HT1080 (cell line): ENCODE data around the gene CAMTA1. TPM values are rescaled to one million over a fixed set of nuclear protein-coding genes. Genes with fewer than 3 reads are reported as not detected.

Source experiments
- DNase-seq: peaks from one replicate; pipeline ENCODE4 v3.0.0-alpha.2; 2015; ENCODE audit warnings: low read depth
- total RNA-seq: library from RNA; depleted of rRNA; stranded (reverse); fragments of >200 nt; shearing (Covaris generic); gene quantifications from 2 replicates; pipeline ENCODE4 v1.2.3, GENCODE V29; 2014

Gene CAMTA1
- total RNA-seq, 1 experiment from 2014 or later: 59.2 TPM

DNA sequence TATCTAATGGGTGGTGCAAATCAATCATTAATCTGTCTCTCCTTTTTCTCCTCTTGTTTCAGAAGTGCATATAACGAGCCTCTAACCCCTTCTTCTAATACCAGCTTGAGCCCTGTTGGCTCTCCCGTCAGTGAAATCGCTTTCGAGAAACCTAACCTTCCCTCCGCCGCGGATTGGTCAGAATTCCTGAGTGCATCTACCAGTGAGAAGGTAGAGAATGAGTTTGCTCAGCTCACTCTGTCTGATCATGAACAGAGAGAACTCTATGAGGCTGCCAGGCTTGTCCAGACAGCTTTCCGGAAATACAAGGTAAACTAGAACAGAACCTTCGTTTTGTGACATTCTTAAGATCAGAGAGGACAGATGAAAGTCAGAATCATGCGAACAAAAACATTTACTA lies 960.5 kb downstream of the CAMTA1 start:
- no peak for DNase-seq

DNA sequence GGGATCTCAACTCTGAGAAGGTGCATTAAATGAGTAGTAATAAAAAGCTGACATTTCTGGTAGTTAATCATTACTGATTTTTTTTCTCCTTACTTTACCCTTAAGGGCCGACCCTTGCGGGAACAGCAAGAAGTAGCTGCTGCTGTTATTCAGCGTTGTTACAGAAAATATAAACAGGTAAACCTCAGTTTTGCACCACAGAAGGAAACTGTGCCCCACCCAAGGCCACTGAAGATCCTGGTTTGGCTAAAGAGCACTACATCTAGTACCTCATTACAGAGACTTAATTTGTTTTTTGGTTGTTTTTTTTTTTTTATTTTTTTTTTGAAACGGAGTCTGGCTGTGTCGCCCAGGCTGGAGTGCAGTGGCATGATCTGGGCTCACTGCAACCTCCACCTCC lies 962.4 kb downstream of the CAMTA1 start:
- no peak for DNase-seq

DNA sequence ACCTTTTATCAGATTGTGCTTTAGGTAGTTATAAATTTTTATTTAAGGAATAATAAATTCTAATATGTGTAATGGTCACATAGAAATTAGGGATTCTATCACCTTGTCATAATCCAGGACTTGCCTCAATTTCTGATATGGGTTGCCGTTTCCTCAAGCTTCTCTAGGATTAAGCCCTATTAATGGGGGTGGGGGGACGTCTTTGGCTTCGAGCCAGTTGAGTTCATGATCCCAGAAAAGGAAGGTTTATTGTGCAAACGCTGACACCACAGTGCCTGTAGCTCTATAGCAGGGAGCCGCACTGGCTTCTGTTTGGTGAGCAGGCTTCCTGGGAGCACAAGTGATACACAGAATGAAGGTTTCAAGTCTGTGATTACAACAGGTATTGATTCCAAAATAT lies 963.9 kb downstream of the CAMTA1 start:
- no peak for DNase-seq

DNA sequence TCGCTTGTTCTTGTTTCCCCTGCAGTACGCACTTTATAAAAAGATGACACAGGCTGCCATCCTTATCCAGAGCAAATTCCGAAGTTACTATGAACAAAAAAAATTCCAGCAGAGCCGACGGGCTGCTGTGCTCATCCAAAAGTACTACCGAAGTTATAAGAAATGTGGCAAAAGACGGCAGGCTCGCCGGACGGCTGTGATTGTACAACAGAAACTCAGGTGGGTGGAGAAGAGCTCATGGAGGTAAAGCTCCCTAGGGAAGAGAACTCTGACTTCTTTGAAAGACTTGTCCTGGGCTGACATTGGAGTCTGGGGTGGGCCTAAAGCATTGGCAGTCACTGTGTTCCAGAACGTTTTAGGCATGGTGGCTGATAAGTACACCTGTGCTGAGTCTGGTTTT lies 965.9 kb downstream of the CAMTA1 start:
- no peak for DNase-seq

DNA sequence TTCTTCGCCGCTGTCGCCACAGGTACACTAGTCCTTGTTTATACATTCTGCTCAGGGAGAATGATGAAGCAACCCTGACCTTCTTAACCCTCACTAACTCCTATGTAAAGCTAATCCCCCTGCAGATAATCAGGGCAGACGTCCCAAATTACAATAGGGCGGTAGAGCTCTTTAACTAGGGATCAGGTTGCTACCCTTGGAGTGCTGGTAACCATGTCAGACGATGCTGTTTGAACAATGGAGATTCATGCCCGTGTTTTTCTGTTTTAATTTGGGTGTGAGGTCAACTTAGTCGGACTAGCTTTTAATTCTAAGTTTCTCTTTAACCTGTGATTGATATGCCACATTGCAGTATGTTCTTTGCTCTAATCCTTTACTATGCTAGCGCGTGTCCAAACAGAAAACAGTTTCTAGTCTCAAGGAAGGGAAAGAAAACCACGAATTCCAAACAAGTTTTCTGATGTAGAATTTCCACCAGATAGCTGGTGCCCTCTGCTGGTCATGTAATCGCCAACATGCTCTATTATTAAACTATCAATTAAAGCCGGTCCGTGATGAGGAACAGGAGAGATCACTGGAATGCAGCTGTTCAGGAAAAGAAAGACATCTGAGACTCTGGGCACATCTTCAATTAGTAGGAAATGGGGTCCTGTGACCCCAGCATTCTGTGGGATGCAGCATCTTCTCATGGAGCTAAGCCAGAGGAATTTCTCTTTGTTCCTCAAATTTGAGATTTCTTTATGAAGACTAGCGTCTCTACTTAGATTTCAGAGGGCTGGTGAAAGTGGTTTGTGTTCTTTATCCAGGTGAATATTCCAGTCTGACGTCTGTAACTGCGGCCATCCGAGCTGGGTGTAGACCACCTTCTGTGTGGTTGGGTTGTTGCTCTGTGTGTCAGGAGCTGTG lies 967.5 kb downstream of the CAMTA1 start:
- peak; percentile 62 for DNase-seq

DNA sequence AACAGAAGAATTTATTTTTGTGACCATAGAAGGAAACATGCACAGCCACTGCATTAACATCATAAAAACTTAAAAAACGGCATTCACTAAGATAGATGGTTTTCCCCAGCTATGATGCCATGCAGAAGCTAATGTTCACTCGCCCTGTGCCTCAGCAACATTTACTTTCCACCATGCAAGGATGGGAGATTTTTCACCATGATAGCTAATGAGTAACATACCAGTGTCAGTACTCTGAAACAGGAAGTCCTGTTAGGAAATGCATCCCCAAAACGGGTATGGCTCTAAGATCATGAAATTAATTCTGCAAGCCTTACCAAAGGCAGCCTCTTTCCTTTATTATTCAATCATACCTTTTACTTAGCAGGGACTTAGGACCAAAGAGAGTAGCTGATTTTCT lies 968.4 kb downstream of the CAMTA1 start:
- no peak for DNase-seq

DNA sequence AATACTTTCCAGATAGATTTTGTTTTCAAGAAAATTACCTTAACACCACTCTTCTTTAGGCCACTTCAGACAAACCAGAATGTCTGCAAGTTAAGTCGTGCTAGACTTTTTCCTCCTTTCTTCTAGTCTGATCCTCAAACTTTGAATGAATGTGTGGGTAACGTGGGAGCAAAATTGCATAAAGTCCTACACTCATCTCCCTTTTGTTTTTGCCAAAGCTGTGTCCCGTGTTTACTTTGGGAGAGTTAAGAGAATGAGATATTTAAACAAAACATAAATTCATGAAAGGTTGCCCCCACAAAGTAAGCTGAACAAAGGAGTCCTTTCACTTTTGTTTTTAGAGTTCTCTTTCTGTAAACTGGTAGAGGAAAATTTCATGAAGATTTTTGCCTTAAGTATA lies 969.0 kb downstream of the CAMTA1 start:
- no peak for DNase-seq

DNA sequence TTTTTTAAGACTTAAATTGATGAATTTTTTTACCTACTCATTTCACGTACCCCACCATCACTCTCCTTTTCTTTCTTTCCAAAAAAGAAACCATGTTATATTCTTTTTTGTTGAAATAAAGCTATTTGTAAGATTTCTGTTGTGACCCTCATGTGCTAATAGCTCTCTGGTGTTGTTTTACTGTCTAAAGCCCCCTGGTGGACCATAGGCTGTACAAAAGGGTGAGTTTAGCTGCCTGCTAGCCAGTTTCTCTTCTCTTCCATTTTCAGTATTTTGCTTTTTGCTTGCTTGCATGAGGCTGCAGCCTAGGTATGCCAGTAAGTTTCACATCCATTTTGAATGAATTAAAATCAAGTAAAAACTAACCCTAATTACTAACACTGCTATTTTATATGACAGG lies 970.2 kb downstream of the CAMTA1 start:
- DNase-seq: peak; percentile 31

DNA sequence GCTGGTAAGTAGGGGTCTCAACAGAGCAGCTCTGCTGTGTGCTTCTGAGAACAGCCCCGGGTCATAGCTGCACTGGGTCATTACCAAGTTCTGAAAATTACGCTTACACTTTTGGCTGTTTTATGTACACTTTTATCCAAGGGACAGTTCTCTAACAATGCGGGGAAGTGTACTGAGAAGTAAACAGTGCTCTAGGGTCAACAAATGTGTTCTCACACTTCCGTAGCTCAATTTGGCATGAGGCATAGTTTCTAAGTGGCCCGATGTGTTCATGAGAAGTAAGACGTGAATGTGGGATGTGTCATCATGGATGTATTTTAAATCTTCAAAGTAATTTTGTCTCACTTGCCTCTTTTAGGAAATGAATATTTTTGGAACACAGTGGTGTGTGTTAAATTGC lies 975.0 kb downstream of the CAMTA1 start:
- no peak for DNase-seq

DNA sequence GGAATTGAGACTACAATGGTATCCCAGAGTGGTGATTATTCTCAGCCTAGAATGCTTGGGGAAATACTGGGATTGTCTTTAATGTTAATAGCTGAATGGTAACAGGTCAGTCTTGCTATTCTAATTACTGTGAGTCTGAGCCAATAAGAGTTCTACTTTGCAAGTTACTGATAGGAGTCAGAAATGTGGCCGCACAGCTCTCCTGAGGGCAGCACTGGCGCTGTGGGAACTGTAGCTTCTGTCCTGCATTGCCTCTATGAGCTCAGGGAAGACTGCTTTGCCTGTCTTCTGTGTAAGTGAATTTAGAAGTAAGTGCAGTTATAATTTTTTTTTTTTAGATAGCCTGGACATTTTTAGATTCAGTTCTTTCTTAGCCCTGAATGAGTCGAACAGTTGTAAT lies 975.8 kb downstream of the CAMTA1 start:
- no peak for DNase-seq

DNA sequence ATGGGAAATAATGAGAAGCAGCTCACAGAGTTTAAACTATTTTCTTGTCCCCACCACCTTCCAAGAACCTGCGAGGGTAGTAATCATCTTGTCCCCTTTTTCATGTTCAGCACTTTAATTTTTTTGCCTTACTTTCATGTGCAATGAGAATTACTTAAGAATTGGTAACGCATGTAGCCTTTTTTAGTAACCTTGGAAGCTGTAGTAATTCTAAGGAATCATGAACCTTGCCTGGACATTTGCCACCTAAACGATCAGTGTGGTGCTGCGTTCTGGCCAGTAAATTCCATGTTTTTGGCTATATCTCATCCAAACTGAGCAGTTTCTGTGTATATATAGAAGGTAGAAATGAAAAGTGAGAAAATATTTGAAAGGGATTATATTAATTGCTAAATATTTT lies 981.9 kb downstream of the CAMTA1 start:
- DNase-seq: no peak

DNA sequence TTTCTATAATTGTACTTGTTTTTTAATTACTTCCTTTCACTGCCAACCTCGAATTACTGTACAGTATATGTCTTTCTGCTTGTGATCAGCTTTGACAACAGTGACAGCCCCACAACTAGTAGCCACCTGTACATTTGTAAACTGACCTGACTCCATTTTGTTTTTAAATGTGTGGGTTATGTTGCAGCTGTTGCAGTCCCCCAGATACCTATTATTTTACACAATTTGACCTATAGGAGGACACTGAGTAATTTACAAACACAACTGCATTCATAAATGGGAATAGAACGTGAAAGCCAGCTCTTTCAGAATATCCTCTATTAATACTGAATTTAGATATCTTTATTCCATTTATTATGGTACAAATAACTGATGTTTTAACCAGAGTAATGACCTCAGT lies 983.3 kb downstream of the CAMTA1 start:
- DNase-seq: no peak

DNA sequence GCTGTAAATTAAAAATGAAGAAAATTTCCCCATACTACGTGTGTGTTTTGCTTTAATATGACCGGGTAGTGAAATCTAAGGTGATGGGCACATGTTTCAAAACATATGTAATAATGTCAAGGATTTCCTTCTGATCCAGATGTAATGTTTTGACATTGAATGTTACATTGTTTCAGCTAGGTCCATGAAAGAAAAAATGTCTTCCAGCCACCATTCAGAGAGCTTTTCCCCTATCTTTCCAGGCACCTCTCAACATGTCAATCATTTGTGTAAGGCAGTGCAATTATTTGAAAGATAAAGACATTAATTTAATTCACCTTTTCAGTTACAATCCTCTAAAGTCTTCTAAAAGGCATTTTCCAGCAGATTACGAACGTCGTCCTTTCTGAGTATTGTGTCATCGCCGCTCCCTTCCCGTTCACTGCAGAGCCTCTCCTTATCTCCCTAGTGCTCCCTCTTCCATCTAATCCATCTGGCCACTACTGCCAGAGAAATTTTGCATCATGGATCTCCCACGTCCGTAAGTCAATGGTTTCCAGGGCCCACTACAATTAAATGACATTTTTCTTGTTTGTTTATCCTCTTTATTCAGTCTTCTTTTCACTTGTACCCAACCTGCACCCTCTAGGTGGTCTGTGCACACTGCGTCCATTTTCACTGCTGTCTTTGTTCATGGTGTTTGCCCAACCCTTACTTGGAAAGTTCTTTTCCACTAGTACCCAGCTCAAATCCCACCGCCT lies 984.6 kb downstream of the CAMTA1 start:
- DNase-seq: no peak

DNA sequence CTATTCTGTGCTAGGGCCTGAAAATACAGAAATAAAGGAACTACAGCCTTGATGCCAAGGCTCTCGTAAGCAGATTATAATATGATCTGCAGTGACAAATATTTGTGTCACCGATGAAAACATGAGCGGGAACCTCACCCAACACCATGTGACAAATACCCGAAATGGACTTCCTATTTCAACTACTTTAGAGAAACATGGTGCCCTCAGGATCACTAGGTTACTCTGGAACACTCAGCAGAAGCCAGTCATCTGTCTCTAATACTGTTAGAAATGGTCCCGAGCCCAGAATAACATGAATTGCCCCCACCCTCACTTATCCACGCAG lies 985.4 kb downstream of the CAMTA1 start:
- no peak for DNase-seq

DNA sequence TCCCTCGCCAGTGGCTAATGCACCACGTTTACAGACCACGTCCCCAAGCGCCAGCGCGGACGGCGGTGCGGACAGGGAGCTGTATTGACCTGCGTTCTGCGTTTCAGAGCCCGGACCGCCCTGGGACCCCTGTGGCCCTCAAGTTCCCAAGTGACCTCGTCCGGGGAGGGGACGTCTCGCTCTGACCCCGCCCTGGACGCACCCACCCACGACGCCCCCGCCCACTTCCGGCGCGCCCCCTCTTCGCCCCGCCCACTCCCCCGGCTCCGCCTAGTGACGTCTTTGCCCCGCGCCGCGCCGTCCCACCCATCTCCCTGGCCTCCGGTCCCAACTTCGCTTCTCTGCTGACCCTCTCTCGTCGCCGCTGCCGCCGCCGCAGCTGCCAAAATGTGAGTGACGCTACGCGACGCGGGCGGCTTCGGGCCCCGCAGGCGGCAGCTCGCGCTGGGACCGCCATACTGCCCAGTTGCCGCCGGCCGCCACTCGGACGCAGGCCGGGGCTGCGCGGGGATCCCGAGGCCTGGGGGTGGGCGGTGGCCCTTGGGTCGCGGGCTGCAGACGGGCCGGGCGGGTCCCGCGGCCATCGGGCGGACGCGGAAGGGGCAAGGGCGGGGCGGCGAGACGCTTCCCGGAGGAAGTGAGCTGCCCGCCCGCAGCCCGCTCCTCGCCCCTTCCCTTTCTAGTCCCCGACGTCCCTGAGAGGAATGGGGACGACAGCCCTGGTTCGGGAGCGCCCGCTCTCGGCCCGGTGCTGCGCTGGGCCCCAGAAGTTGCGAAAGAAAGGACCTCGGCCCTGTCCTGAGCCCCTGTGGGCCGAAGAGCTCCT lies 986.0 kb downstream of the CAMTA1 start, which contains the start of gene VAMP3:
Gene VAMP3, plus strand, starts transcription at position 300 of the 826 bp plus-strand sequence. Its CDS starts 88 bp downstream, at position 388.
- peak; percentile 51 for DNase-seq

DNA sequence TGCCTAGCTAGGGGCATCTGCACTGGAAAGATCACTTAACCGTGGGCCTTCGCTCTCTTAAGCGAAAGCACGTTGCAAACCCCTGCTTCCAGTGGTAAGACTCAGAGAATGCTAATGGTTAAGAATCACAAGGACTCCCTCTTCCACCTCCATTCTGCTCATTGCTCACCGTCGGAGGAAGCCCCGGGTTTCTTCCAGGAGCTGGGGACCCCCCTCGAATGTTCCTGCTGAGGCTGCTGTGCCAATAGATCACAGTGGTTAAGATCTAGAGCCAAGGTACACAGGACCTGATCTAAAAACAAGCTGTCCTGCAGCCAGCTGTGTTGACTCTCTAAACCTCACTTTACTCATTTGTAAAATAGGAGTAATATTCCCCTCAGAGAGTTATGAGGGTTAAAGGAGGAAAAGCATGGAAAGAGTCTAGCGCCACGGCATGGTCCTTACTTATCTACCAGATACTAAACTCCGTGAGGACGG lies 986.6 kb downstream of the CAMTA1 start:
- DNase-seq: no peak

DNA sequence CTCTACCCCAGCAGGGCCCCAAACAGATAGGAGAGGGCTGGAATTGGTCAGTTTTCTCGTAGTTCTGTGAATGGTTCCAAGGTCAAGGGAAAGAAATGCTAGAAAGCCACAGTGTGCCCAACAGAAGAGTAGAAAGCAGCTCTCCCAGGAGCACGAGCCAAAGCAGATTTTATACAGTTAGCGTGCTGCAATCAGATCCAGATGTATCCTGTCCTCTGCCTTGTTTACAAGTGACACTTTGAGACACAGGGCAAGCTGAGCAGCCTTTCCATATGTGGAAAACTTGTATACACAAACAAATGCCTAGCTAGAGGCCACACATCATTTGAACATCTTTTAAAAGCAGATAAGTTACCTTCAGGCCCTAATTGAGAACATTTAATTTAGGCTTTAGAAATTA lies 992.3 kb downstream of the CAMTA1 start:
- DNase-seq: no peak

DNA sequence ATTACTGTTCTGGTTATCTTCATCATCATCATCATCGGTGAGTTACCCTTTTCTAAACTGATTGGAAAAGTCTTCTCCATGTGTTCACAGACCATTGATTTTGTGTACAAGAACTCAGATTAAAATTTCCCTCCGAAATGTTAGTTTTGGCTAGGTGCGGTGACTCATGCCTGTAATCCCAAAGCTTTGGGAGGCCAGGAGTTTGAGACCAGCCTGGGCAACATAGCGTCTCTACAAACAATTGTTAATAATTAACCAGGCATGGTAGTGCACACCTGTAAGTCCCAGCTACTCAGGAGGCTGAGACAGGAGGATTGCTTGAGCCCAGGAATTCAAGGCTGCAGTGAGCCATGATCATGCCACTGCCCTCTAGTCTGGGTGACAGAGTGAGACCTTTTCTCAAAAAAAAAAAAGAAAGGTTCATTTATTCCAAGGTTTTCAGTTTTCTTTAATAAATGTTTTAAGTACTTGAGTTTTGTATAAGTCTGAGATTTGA lies 992.9 kb downstream of the CAMTA1 start:
- DNase-seq: no peak

DNA sequence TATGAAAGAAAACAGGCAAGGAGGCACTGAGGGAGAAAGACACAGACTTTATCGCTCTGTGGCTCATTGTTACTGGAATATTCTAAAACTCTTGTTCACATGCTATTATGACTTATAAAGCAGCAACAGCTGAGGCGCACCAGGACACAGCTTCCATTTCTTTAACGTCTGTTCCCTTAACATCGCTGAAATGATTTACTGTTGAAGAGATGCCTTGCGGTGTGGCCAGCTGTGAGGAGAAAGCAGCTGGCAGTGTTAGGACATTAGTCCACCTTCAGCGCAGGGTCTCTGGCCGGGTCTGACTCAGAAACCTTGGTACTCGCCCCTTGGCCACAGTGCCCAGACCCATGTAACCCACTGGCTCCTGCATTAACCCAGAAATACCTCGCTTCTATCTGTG lies 995.7 kb downstream of the CAMTA1 start:
- no peak for DNase-seq

DNA sequence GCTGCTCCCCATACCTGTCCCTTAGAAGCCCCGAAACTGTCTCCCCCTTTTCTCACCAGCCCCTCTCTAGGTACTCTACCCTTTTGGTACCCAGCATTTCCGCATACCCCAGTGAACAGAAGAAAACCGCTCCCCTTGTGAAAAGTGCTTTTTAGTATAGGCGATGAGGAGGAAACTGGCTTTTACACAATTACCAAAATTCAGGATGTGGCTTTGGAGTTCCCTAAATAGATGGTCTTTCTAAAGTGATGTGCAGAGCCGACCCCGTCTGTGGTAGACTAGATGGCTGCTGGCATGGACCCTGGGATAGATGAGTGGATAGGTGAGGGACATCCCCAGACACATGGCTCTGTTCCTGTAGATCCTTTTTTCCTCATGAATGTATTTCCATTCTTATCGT lies 996.2 kb downstream of the CAMTA1 start:
- DNase-seq: no peak

DNA sequence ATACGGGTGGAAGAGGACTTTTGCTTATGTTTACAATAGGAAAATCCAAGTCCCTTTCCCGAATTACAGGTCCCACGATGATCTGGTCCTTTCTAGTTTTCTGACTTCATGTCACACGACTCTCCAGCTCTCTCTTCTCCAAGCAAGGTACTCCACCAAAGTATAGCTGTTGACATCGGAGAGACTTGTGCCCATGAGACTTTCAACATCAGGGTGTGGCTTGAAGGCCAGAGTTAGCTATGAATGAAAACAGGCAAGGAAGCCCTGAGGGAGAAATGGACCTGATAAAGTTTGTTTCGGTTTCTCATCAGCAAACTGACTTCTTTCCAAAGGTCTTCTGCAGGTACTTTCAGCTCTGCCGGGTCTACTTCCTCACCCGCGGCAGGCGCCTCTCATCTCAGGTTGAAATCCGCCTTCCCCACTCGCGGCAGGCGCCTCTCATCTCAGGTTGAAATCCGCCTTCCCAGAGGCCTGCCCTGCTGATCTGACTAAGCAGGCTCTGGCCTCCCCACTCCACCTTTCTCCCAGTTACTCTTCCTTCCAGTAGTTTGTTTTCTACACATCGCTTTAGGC lies 996.8 kb downstream of the CAMTA1 start:
- DNase-seq: no peak
